GM21529 (cell line): ENCODE measurements around the gene C16orf92.

Source experiments
- ATAC-seq: cut with Tn5 transposase; IDR thresholded peaks from one replicate; pipeline ENCODE4 v1.9.1; 2021; ENCODE audit not compliant: unreplicated experiment

C16orf92 gene, protein sequence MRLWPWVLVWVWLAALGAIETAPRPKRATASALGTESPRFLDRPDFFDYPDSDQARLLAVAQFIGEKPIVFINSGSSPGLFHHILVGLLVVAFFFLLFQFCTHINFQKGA

GRCh38 chr16:30022887-30023286 lies at the start of gene C16orf92:
C16orf92 (plus strand) TSS chr16:30023198; CDS start chr16:30023341, 143 bp downstream.
- no peak for ATAC-seq

DNA sequence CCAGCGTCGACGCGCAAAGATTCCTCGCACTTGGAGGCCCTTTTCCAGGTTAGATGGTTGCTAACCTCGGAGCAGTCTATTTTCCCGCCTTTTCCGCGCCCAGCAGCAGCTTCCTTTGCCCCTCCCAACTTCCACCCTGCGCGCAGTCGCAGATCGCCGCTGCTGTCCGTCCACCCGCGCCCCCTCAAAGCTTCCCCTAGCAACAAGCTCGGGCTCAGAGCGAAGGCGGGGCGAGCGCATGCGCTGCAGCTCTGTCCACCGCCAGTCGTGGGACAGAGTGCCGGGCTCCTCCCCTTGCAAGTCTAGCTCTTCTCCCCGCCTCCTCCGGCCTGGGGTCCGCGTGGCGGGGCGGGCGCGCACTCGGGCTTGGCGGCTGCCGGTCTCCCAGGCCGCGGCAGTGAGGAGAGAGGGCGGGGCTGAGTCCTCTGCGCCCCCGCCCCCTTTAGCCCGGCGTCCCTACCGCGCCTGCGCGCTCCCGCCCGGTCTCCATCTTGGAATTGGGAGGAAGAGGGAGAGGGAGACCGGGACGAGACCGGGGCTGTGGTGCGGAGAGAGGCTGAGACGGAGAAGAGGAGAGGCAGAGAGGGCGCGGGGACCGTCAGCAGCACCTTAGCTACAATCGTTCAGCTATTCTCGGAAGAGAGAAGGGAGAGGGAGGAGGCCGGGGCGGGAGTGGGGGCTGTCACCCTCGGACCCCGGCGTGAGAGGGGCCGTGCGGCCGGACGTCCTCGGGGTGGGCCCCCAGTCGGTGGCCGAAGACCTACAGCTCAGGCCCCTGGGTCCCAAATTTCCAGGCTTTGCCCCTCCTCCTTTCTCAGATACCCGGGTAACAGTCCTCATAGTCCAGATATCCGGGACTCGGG lies 49.4 kb upstream of the C16orf92 start, which contains the start of gene TAOK2:
TAOK2 (plus strand) TSS at position 485 of the 863 bp plus-strand sequence. CDS start 3,905 bp downstream, outside the sequence.
- peak; percentile 90 for ATAC-seq

- ATAC-seq = no peak
These were observed 48.5 kb upstream of the C16orf92 start for GRCh38 chr16:29974291-29975133.

GRCh38 chr16:29975134-29975538 lies 47.9 kb upstream of the C16orf92 start:
- ATAC-seq = no peak

- ATAC-seq = no peak
These were observed 47.0 kb upstream of the C16orf92 start for GRCh38 chr16:29975811-29976511.

DNA sequence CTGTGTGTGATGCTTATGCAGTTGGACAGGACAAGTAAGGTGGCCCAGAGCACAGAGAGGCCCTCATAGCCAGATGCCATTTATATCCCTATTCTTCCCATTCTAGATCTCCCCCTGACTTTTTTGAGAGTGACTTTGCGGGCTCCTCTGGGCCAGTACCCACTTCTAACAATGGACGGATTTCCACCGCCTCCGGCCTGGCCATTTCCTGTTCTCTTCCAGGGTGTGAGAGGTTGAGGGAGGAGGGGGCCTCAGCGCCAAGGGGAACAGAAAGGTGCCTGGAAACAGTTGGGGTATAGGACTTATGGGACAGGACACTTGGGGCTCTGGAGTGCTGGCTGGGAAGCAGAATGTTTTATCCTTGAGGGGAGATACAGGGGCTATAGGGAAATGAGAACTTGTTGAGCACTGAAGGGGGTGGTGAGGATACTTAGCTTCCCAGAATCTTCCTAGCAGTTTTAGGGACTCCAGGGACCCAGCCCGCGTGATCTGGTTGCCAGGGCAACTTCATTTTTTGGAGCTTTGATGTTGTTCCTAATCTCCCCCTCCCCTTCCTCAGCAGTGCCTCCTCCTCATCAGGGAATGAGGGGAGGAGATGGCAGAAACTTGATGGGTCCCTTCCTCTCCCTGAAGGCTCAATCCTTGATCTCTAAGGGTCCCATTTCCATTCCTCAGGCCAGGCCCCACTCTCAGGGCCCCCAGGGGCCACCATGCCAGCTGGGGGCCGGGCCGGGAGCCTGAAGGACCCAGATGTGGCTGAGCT lies 45.8 kb upstream of the C16orf92 start:
- ATAC-seq = no peak

DNA sequence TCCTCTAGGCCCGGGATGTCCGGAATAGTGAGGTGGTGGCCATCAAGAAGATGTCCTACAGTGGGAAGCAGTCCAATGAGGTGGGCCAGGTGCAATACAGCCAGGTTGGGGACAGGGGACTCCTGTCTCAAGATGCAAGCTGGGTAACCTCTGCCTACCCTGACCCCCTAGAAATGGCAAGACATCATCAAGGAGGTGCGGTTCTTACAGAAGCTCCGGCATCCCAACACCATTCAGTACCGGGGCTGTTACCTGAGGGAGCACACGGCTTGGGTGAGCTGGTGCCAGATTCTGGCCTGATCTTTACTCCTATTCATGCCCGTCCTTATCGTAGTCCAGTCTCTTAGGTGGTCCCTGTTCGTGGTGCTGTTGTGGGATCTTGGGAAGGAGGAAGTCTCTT lies 44.9 kb upstream of the C16orf92 start:
- ATAC-seq = no peak

GRCh38 chr16:29978564-29979270 lies 44.3 kb upstream of the C16orf92 start:
- ATAC-seq = no peak

DNA sequence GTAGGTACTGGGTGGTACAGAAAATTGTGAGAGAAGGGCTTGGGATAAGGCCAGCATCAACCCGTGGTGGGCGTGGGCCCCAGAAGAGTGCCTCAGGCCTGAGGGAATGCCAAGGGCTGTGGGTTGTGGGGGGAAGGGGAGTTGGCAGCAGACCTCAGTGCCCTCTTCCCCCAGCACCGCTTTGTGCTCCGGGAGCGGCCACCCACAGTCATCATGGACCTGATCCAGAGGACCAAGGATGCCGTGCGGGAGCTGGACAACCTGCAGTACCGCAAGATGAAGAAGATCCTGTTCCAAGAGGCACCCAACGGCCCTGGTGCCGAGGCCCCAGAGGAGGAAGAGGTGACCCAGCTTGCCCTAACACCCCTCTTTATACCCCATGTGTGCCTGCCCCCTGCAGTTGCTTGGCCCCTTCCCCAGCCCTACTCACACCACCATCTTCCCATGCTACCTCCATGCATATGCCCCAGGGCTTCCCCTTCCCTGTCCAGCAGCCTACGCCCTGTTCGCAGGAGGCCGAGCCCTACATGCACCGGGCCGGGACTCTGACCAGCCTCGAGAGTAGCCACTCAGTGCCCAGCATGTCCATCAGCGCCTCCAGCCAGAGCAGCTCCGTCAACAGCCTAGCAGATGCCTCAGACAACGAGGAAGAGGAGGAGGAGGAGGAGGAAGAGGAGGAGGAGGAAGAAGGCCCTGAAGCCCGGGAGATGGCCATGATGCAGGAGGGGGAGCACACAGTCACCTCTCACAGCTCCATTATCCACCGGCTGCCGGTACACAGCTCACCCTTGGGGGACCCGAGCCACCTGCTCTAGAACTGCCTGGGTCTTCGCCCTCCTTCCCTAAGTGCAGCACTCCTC lies 40.2 kb upstream of the C16orf92 start:
- no peak for ATAC-seq

DNA sequence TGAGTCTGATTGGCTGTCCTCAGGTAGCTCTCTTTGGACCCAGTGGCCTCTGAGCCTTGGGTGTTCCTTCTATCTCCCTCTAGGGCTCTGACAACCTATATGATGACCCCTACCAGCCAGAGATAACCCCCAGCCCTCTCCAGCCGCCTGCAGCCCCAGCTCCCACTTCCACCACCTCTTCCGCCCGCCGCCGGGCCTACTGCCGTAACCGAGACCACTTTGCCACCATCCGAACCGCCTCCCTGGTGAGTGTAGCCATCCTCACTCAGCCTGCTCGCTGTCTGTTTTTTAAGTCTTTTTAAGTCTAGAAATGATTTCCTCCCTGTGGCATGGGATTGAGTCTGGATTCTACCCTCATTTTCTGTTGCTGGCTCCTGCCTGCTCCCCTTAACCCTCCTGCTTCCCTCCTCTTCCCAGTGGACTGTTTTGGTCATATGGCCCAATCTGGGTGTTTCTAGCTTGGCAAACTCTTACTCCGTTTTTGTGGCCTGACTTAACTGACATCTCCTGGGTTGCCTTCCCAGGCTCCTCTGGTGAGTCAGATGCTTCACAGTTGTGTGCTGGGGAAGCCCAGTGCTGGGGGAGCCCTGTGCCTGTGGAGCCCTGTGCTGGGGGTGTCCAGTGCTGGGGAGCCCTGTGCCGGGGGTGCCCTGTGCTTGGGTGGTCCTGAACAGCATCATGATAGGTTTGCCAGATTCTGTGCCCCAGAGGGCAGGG lies 39.4 kb upstream of the C16orf92 start:
- no peak for ATAC-seq

- ATAC-seq = no peak
These were observed 38.7 kb upstream of the C16orf92 start for GRCh38 chr16:29984137-29984763.

DNA sequence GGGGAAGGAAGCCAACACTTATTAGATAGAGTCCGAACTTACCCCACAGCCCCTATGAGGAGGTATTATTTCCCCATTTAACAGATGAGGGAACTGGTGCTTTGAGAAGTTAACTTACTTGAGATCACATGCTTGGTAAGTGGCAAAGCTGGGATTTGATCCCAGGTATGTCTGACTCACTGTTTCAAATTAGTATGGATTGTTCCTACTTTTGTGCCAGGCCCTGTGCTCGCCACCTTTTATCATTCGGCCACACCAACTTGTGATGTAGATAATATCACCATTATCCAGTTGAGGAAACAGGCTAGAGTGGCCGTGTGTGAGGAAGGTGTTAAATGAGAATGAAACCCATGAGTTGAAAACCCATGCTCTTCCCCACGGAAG lies 38.2 kb upstream of the C16orf92 start:
- no peak for ATAC-seq

DNA sequence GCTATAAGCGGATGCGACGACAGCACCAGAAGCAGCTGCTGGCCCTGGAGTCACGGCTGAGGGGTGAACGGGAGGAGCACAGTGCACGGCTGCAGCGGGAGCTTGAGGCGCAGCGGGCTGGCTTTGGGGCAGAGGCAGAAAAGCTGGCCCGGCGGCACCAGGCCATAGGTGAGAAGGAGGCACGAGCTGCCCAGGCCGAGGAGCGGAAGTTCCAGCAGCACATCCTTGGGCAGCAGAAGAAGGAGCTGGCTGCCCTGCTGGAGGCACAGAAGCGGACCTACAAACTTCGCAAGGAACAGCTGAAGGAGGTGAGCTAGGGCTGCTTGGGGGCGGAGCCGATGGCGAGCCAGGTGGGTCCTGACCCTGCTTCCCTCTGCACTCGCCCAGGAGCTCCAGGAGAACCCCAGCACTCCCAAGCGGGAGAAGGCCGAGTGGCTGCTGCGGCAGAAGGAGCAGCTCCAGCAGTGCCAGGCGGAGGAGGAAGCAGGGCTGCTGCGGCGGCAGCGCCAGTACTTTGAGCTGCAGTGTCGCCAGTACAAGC lies 37.7 kb upstream of the C16orf92 start:
- ATAC-seq = no peak

DNA sequence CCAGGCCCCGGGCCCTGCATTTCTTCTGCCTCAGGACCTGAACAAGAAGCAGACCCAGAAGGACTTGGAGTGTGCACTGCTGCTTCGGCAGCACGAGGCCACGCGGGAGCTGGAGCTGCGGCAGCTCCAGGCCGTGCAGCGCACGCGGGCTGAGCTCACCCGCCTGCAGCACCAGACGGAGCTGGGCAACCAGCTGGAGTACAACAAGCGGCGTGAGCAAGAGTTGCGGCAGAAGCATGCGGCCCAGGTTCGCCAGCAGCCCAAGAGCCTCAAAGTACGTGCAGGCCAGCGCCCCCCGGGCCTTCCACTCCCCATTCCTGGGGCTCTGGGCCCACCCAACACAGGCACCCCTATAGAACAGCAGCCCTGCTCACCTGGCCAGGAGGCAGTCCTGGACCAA lies 36.8 kb upstream of the C16orf92 start:
- no peak for ATAC-seq

DNA sequence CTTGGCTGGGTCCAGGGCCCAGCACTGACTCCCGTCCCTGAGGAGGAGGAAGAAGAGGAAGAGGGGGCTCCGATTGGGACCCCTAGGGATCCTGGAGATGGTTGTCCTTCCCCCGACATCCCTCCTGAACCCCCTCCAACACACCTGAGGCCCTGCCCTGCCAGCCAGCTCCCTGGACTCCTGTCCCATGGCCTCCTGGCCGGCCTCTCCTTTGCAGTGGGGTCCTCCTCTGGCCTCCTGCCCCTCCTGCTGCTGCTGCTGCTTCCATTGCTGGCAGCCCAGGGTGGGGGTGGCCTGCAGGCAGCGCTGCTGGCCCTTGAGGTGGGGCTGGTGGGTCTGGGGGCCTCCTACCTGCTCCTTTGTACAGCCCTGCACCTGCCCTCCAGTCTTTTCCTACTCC lies 36.1 kb upstream of the C16orf92 start:
- no peak for ATAC-seq

DNA sequence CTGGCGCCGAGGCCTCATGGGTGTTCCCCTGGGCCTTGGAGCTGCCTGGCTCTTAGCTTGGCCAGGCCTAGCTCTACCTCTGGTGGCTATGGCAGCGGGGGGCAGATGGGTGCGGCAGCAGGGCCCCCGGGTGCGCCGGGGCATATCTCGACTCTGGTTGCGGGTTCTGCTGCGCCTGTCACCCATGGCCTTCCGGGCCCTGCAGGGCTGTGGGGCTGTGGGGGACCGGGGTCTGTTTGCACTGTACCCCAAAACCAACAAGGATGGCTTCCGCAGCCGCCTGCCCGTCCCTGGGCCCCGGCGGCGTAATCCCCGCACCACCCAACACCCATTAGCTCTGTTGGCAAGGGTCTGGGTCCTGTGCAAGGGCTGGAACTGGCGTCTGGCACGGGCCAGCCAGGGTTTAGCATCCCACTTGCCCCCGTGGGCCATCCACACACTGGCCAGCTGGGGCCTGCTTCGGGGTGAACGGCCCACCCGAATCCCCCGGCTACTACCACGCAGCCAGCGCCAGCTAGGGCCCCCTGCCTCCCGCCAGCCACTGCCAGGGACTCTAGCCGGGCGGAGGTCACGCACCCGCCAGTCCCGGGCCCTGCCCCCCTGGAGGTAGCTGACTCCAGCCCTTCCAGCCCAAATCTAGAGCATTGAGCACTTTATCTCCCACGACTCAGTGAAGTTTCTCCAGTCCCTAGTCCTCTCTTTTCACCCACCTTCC lies 35.5 kb upstream of the C16orf92 start:
- no peak for ATAC-seq
